Small intestine (tissue), 7 donors: ENCODE data around the gene ARHGEF28. TPM values are rescaled to one million over a fixed set of nuclear protein-coding genes. Genes with fewer than 3 reads are reported as not detected.

Source experiments
- DNase-seq, 2 donors: peaks; one replicate each; pipeline versions ENCODE4 v3.0.0 to v3.0.0-alpha.2; 2013
- FAIRE-seq: peaks from 2 replicates; lab custom pipeline; 2012; peaks lifted over from hg19 to GRCh38; lab: Jason Lieb, UNC
- H3K27ac ChIP-seq, 3 donors: one replicate each; pipeline ENCODE4 v1.5.1; 2013; ENCODE audit warnings: low read length in 2 of 3, mild to moderate bottlenecking in 2 of 3, control low read depth in 1 of 3, inconsistent platforms in 1 of 3, low read depth in 1 of 3, moderate library complexity in 1 of 3
- H3K27me3 ChIP-seq, 3 donors: one replicate each; pipeline ENCODE4 v1.6.1; 2013; ENCODE audit warnings: low read length in 3 of 3, inconsistent platforms in 1 of 3; ENCODE audit not compliant: control insufficient read depth in 3 of 3, insufficient read depth in 3 of 3
- H3K36me3 ChIP-seq, 3 donors: one replicate each; pipeline ENCODE4 v1.6.1; 2013; ENCODE audit warnings: low read length in 3 of 3, inconsistent platforms in 1 of 3, low read depth in 1 of 3, mild to moderate bottlenecking in 1 of 3, moderate library complexity in 1 of 3; ENCODE audit not compliant: control insufficient read depth in 3 of 3, insufficient read depth in 2 of 3
- H3K4me1 ChIP-seq, 3 donors: one replicate each; pipeline ENCODE4 v1.6.1; 2013; ENCODE audit warnings: low read length in 2 of 3, inconsistent platforms in 1 of 3, low read depth in 1 of 3, mild to moderate bottlenecking in 1 of 3, moderate library complexity in 1 of 3; ENCODE audit not compliant: control insufficient read depth in 3 of 3, insufficient read depth in 2 of 3
- H3K4me3 ChIP-seq, 3 donors: one replicate each; pipeline ENCODE4 v1.5.1; 2013; ENCODE audit warnings: low read length in 3 of 3, control low read depth in 1 of 3, inconsistent platforms in 1 of 3, low read depth in 1 of 3, mild to moderate bottlenecking in 1 of 3, moderate library complexity in 1 of 3
- H3K9me3 ChIP-seq, 2 donors: one replicate each; pipeline ENCODE4 v1.6.1; 2013; ENCODE audit warnings: low read depth in 1 of 2, low read length in 1 of 2; ENCODE audit not compliant: control insufficient read depth in 2 of 2, insufficient read depth in 1 of 2
- WGBS, 3 donors: extraction: QIAGEN DNeasy Blood & Tissue Kit; methylation state at CpG; one replicate each; pipeline ENCODE4 v1.1.7; 2013; 5-methylcytosine and 5-hydroxymethylcytosine counted together
- polyA plus RNA-seq, 4 donors: library from polyadenylated mRNA; stranded (reverse) in 3 of 4; unstranded in 1 of 4; fragments of 200-250 nt in 3 of 4; fragments of 120-200 nt in 1 of 4; gene quantifications; one replicate each; pipeline versions ENCODE4 v1.2.1 to v1.2.3, GENCODE V29; 2013
- donor health status: healthy with polysubstance abuse.
- donor health status: control.
- donor health status: control.
- donor health status: Bipolar disorder and iron deficiency.
- donor health status: healthy.

ARHGEF28 gene
- polyA plus RNA-seq, 4 donors, result 1.1 to 16.5 (median 2.7) TPM

- H3K27ac ChIP-seq, result no peak overlapping the region
- WGBS, 3 donors, result 91 to 92% (median 91%) methylated on average over 1 of the region's 1 CpG
- H3K4me1 ChIP-seq, result peaks cover 0 to 7% (median 0%) of the 10 kb centered on the region in 3 donors
- no peak overlapping the region for H3K4me3 ChIP-seq
- DNase-seq (no peak), FAIRE-seq (no peak)
- no peaks in the 10 kb centered on the region for H3K27me3 ChIP-seq
- no peaks in the 10 kb centered on the region for H3K36me3 ChIP-seq
- H3K9me3 ChIP-seq, result no peaks in the 10 kb centered on the region
Measured at GRCh38 chr5:73682176-73682575, 56.2 kb downstream of the ARHGEF28 start.

- 79 to 92% (median 80%) methylated on average over 7 of the region's 7 CpGs for WGBS, 3 donors
- no peaks in the 10 kb centered on the region for H3K9me3 ChIP-seq
- H3K4me3 ChIP-seq, result no peak overlapping the region
- DNase-seq, result no peak
- no peaks in the 10 kb centered on the region for H3K36me3 ChIP-seq
- no peaks in the 10 kb centered on the region for H3K27me3 ChIP-seq
- no peak for FAIRE-seq
- H3K27ac ChIP-seq, result no peak overlapping the region
- H3K4me1 ChIP-seq, result no peaks in the 10 kb centered on the region
Measured at GRCh38 chr5:73684691-73685090, 58.7 kb downstream of the ARHGEF28 start.

GRCh38 chr5:73686912-73687311 is 60.9 kb downstream of the ARHGEF28 start:
- no peaks in the 10 kb centered on the region for H3K27me3 ChIP-seq
- H3K27ac ChIP-seq, result no peak overlapping the region
- 32 to 54% (median 46%) methylated on average over 1 of the region's 1 CpG for WGBS, 3 donors
- H3K36me3 ChIP-seq, result no peaks in the 10 kb centered on the region
- H3K4me3 ChIP-seq, result no peak overlapping the region
- H3K9me3 ChIP-seq, result no peaks in the 10 kb centered on the region
- DNase-seq, result no peak
- FAIRE-seq, result no peak
- no peaks in the 10 kb centered on the region for H3K4me1 ChIP-seq

- no peaks in the 10 kb centered on the region for H3K27me3 ChIP-seq
- DNase-seq (no peak), FAIRE-seq (no peak)
- 81 to 89% (median 84%) methylated on average over 1 of the region's 1 CpG for WGBS, 3 donors
- H3K9me3 ChIP-seq, result no peaks in the 10 kb centered on the region
- H3K36me3 ChIP-seq, result no peaks in the 10 kb centered on the region
- no peak overlapping the region for H3K4me3 ChIP-seq
- H3K4me1 ChIP-seq, result no peaks in the 10 kb centered on the region
- no peak overlapping the region for H3K27ac ChIP-seq
Measured at GRCh38 chr5:73687357-73687756, 61.4 kb downstream of the ARHGEF28 start.

- no peak overlapping the region for H3K27ac ChIP-seq
- WGBS, 3 donors, result 78 to 90% (median 88%) methylated on average over 3 of the region's 3 CpGs
- peaks cover 0 to 7% (median 0%) of the 10 kb centered on the region in 3 donors for H3K4me1 ChIP-seq
- H3K36me3 ChIP-seq, result no peaks in the 10 kb centered on the region
- no peaks in the 10 kb centered on the region for H3K27me3 ChIP-seq
- no peak for DNase-seq
- no peaks in the 10 kb centered on the region for H3K9me3 ChIP-seq
- FAIRE-seq, result no peak
- no peak overlapping the region for H3K4me3 ChIP-seq
Measured at GRCh38 chr5:73690015-73690414, 64.0 kb downstream of the ARHGEF28 start.

GRCh38 chr5:73691302-73692080 is 65.5 kb downstream of the ARHGEF28 start:
- no peak overlapping the region for H3K27ac ChIP-seq
- FAIRE-seq (no peak), DNase-seq (no peak)
- H3K4me3 ChIP-seq, result no peak overlapping the region
- no peaks in the 10 kb centered on the region for H3K9me3 ChIP-seq
- H3K4me1 ChIP-seq, result peaks cover 0 to 7% (median 0%) of the 10 kb centered on the region in 3 donors
- H3K36me3 ChIP-seq, result no peaks in the 10 kb centered on the region
- H3K27me3 ChIP-seq, result no peaks in the 10 kb centered on the region
- 79 to 93% (median 90%) methylated on average over 3 of the region's 3 CpGs for WGBS, 3 donors

- H3K4me3 ChIP-seq, result no peak overlapping the region
- H3K36me3 ChIP-seq, result no peaks in the 10 kb centered on the region
- no peaks in the 10 kb centered on the region for H3K27me3 ChIP-seq
- DNase-seq (no peak), FAIRE-seq (no peak)
- WGBS, 3 donors, result 56 to 74% (median 64%) methylated on average over 2 of the region's 2 CpGs
- no peaks in the 10 kb centered on the region for H3K9me3 ChIP-seq
- no peak overlapping the region for H3K27ac ChIP-seq
- H3K4me1 ChIP-seq, result peaks cover 0 to 7% (median 0%) of the 10 kb centered on the region in 3 donors
Measured at GRCh38 chr5:73692166-73692640, 66.2 kb downstream of the ARHGEF28 start.

- H3K4me1 ChIP-seq, result peaks cover 0 to 7% (median 0%) of the 10 kb centered on the region in 3 donors
- H3K9me3 ChIP-seq, result no peaks in the 10 kb centered on the region
- no peaks in the 10 kb centered on the region for H3K36me3 ChIP-seq
- no peak for DNase-seq
- 65 to 93% (median 82%) methylated on average over 2 of the region's 2 CpGs for WGBS, 3 donors
- FAIRE-seq, result no peak
- no peak overlapping the region for H3K27ac ChIP-seq
- no peaks in the 10 kb centered on the region for H3K27me3 ChIP-seq
- H3K4me3 ChIP-seq, result no peak overlapping the region
Measured at GRCh38 chr5:73692981-73693380, 67.0 kb downstream of the ARHGEF28 start.
